NK-92 (cell line): ENCODE measurements around the gene MKKS.

Source experiments
- DNase-seq: peaks from one replicate; lab custom pipeline; 2025; ENCODE audit not compliant: unreplicated experiment; lab: John Stamatoyannopoulos, UW

MKKS gene

DNA sequence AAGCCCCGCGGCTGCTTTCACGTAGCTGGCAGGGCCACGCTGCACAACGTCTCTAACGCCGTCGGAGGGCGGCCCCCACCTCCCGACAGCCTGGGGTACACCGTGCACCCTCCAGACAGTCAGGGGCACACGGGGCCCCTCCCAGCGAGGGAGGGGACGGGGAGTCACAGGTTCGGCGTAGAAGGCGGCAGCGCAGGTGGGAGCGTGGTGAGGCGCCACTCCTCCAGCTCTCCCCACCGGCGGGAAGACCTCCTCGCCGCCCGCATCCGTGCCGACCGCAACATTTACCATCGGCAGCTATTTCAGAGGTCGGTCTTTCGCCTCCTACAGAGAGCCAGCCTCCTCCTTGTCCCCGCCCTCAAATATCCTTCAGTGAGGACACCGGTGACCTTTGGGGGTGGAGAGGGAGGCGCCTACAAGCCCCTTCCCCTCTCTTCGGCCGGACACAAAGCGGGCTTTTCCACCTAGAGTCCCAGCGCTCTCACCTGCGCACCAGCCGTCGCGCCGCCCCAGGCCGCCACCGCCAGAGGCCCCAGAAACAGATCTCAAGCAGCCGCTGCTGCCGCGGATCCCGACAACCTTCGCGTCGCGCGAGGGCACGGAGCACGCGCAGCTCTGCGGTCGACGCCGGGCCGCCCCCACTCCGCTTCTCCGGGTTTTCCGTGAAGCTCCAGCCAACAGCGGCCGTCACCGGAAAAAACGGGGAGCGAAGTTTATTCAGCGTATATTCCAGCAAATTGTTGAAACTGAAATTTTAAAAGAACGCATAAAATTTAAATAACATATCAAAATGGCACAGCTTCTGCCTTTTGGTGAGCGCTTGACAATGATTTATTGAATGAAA is at the start of gene MKKS:
Gene MKKS, minus strand, starts transcription at position 600 of the 844 bp plus-strand sequence. CDS start 20,708 bp downstream, outside the sequence.
- peak; percentile 13 for DNase-seq

DNA sequence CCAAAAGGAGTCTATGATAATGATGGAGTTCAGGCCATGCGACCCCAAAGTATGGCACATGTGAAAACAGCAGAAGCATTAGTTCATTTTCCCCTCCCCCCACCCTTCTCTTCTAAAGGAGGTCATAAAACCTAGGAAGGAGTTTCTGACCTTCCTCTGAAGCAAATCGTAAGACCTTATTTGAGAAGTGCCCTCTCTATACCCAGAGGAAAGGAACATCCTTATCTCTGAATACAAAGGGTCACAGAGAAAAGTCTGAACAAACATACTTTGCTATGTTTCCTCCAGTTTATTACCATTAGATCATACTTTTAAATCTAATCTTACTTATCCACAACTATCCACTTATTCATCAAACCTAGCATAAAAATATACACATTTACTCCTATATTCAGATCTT is 49.7 kb upstream of the MKKS start:
- no peak for DNase-seq

GRCh38 chr20:10481676-10482075 is 47.7 kb upstream of the MKKS start:
- no peak for DNase-seq

- DNase-seq, result no peak
Observed at GRCh38 chr20:10478930-10479329, 44.9 kb upstream of the MKKS start.

- no peak for DNase-seq
Observed at GRCh38 chr20:10478205-10478604, 44.2 kb upstream of the MKKS start.

- DNase-seq, result no peak
Observed at GRCh38 chr20:10476319-10476724, 42.3 kb upstream of the MKKS start.

GRCh38 chr20:10475225-10475624 is 41.2 kb upstream of the MKKS start:
- DNase-seq, result no peak

DNA sequence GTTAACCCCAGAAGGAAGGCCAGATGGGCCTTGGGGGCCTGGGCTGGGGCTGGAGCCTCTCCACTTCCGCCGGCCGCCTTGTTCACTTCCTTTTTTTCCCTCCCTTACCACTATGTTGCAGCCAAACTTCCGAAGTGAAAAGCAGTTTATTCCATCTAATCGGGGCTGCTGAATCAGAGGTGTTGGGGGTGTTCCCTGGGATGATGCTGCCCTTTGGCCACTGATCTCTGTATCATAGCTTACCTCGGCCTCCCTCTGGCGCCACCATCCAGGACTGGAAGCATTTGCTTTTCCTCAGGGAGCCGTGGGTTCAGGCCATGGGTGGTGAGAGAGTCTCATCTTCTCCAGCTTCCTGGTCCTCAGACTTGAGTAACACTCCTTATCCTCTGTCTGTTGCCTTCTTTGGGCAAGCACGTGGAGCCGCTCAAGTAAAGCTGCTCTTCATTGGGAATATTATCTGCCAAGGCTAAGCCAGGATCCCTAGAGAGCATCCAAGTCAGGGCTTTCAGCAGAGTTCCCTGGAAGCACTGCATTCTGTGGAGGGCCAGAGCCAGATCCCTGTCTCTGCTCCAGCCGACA is 40.7 kb upstream of the MKKS start:
- DNase-seq, result no peak

DNA sequence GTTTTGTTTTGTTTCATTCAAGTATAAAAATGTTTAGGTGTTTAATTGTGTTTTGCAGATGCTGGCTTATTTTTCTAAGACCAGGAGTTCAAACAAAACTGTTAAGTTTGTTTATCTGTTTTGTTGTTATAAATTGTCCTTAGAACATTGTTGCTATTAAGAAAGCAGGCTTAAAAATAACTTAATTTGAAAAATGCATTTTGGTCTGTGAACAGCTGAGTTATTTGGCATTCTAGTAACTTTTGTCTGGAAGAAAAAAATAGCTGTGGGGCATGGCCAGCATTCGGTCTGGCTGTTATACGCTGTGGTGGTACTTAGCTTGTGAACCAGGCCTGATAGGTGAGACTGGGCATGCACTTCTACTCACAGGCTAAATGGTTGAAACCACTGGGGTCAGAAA is 38.8 kb upstream of the MKKS start:
- no peak for DNase-seq

DNA sequence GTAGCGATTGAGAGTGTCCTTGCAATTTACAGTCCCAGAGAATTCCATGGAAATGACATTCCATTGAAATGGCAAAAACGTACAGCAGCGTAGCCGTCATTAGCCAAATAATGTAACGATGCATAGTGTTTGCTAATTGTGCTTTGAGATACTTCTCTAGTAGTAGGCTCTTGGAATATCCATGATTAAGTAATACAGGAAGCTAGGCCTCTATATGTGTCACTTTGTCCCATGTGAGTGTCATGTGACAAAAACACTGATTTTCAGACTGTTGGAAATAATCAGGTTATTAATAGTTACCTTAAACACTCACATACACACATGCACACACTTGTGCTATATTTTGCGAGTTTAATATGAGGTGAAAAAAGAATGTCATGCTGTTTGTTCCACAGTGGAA is 36.3 kb upstream of the MKKS start:
- DNase-seq, result no peak

DNA sequence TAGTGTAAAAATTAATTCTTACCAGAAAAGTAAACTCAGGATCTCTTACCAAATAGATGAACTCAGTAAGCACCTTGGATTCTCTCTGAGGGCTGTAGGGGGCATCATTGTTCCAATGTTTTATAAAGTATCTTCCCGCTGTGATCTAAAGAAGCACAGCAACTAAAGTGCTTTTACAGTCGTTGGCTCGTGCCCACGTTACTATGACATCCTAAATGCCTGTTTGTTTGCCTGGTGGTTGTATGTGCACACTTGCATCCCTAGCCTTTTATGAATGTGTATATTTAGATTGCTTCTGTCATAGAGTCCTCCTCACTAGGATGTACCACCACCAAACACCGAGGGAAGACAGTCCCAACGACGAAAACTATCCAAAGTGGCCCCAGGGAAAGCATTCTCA is 35.6 kb upstream of the MKKS start:
- no peak for DNase-seq

- DNase-seq, result no peak
Observed at GRCh38 chr20:10469056-10469455, 35.0 kb upstream of the MKKS start.

- no peak for DNase-seq
Observed at GRCh38 chr20:10468340-10468845, 34.4 kb upstream of the MKKS start.

DNA sequence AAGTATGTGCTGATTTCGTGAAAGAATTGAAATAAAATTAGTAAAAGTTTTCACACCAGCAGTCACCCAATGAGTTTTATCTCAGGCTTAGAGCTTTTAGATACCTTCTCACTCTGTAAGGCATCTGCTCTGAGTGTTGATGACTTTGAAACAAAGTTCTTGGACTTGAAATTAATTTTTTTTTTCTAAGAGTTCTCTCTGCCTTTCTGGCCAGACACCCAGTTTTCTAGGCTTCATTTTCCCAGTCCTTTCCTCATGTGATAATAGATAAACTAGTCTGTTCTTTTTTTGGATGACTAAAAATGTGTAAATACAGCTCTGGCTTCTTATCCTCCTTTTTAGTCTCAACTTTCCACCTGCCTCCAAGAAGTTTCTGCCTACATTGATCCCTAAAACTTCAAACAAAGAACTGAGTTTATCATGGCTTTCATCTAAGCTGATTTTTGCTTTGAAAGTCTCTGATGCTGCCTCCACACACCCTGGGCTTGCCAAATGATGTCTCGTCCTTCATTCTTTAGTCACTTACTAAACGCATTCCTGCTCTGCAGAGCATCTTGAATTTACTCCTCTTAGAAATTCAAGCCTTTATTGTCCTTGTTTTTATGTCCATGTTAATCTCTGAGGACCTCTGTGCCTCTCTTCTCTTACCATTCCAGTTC is 33.8 kb upstream of the MKKS start:
- DNase-seq, result no peak

DNA sequence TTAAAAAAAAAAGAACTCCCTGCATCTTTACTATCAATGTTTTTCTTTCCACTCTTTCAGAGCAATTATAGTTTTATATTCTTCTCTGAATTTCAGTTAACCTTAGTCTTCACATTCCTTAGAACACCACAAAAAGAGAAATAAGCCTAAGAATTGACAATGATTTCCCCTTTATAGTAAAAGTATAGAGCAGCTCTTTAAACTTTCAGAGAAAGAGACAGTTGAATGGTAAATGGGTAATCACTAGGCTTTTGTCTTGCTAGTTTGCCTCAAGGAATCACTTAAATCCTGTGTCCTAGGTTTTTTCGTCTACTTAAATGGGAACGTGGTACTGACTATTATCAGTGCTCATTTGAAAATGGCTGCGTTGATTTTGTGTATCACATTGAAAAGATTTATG is 32.8 kb upstream of the MKKS start:
- no peak for DNase-seq

- DNase-seq, result no peak
Observed at GRCh38 chr20:10466325-10466724, 32.3 kb upstream of the MKKS start.

GRCh38 chr20:10465135-10465534 is 31.1 kb upstream of the MKKS start:
- DNase-seq, result no peak

DNA sequence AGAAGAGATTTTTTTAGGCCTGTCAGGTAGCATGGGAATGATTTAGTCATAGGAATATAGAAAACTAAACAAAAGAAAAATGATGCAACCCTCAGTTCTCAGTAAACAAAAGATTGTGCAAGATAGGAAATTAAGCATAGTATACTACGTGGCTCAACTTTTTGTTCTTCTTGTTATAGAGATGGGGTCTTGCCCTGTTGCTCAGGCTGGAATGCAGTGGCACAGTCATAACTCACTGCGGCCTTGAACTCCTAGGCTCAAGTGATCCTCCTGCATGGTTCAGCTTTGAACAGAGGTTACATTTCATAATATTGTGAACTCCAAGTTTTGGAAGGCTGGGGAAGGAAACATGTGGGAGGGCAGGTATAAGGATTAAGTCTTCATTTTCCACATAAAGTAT is 29.6 kb upstream of the MKKS start:
- no peak for DNase-seq

GRCh38 chr20:10462516-10462915 is 28.5 kb upstream of the MKKS start:
- no peak for DNase-seq

DNA sequence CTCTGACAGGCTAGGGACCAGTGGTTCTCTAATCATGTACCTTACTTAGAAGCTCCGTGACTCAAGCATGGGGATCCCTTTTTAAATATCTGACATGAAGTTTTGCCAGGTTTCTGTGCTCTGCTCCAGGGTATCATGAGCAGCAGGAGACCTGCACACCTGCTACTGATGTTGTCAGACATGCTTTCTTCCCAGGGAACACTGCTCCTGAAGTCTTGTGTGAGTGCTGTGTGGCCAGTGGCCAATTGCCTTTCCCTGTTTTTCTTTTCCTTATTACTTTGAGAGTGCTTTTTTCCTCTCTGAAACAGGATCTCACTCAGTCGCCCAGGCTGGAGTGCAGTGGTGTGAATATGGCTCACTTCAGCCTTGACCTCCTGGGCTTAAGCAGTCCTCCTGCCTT is 27.5 kb upstream of the MKKS start:
- DNase-seq, result no peak

- no peak for DNase-seq
Observed at GRCh38 chr20:10454151-10454750, 20.2 kb upstream of the MKKS start.

- DNase-seq, result no peak
Observed at GRCh38 chr20:10453241-10453640, 19.2 kb upstream of the MKKS start.
